BJ (cell line): ENCODE measurements around the gene ROR2. TPM values are rescaled to one million over a fixed set of nuclear protein-coding genes. Genes with fewer than 3 reads are reported as not detected.

Source experiments
- CTCF ChIA-PET: fragments of 350-600 bp; formaldehyde crosslinking; extraction: SDS; loops from one replicate; lab custom pipeline; 2021; ENCODE audit warnings: antibody characterized with exemption, inconsistent platforms; lab: Yijun Ruan, JAX
- POLR2A ChIA-PET: fragments of 300-600 bp; sonication (Branson Sonifier 250); formaldehyde crosslinking; extraction: SDS; loops from one replicate; lab custom pipeline; 2021; ENCODE audit warnings: antibody characterized with exemption; lab: Charles Lee
- DNase-seq: peaks from one replicate; pipeline ENCODE4 v3.0.0-alpha.2; 2011; ENCODE audit warnings: low read depth
- H3K27me3 ChIP-seq: 2 replicates; pipeline ENCODE4 v1.6.0; 2011; ENCODE audit warnings: low read length; ENCODE audit not compliant: control insufficient read depth, insufficient read depth
- H3K36me3 ChIP-seq: 2 replicates; pipeline ENCODE4 v1.5.1; 2011; ENCODE audit warnings: low read length; ENCODE audit not compliant: control insufficient read depth, insufficient read depth
- H3K4me3 ChIP-seq: 2 replicates; pipeline ENCODE4 v1.5.1; 2011; ENCODE audit warnings: low read depth, mild to moderate bottlenecking, control low read depth, low read length
- polyA plus RNA-seq: library from polyadenylated mRNA; depleted of rRNA; stranded (reverse); fragments of >200 nt; gene quantifications from 2 replicates; pipeline ENCODE4 v1.2.3, GENCODE V29; 2011
- TF ChIP-seq, protein P1 (sequence below): IDR thresholded peaks from 2 replicates; pipeline ENCODE4 v1.5.1; 2011; ENCODE audit warnings: low read depth, mild to moderate bottlenecking, control low read depth, inconsistent platforms, low read length, moderate library complexity; ENCODE audit not compliant: insufficient read depth

ROR2 gene
- polyA plus RNA-seq, 1 experiment: 1.1 TPM

DNA sequence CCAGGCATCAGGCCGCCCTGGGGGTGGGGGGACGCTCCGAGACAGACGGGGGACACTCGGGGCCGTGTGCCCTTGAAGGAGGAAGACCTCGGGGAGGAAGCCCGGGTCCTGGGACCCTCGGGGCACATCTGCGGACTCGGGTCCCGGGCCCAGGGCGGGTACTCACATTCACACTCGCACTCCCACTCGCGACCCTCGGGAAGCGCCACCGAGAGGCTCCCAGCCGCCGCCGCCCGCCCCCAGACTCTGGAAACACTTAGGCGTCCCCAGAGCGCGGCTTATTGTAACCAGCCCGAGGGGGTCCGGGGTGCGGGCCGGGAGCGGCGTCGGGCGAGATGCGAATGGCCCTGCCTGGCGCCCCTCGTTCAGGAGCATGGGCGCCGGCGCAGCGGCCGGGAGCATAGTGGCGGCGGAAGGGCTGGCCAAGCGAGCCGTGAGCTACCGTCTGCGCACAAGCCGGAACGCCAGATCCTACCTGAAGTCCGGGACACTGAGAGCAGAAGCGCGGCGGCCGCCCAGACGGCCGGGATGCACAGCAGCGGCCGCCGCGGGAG is 559 bp downstream of the ROR2 start:
- TF ChIP-seq, protein P1, sequence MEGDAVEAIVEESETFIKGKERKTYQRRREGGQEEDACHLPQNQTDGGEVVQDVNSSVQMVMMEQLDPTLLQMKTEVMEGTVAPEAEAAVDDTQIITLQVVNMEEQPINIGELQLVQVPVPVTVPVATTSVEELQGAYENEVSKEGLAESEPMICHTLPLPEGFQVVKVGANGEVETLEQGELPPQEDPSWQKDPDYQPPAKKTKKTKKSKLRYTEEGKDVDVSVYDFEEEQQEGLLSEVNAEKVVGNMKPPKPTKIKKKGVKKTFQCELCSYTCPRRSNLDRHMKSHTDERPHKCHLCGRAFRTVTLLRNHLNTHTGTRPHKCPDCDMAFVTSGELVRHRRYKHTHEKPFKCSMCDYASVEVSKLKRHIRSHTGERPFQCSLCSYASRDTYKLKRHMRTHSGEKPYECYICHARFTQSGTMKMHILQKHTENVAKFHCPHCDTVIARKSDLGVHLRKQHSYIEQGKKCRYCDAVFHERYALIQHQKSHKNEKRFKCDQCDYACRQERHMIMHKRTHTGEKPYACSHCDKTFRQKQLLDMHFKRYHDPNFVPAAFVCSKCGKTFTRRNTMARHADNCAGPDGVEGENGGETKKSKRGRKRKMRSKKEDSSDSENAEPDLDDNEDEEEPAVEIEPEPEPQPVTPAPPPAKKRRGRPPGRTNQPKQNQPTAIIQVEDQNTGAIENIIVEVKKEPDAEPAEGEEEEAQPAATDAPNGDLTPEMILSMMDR: no peak
- peaks cover 17% of the 10 kb centered on the region for H3K27me3 ChIP-seq
- no peaks in the 10 kb centered on the region for H3K36me3 ChIP-seq
- ChIA-PET CTCF (interaction anchor here (0.8 to 7.5 kb wide), 15 partner anchors 12 to 449 kb away, joined by 3 to 51 read pairs (median 4); no protein-coding TSS in a partner anchor), POLR2A (no interaction called here)
- DNase-seq: no peak
- H3K4me3 ChIP-seq: peak overlapping the region; percentile 49

DNA sequence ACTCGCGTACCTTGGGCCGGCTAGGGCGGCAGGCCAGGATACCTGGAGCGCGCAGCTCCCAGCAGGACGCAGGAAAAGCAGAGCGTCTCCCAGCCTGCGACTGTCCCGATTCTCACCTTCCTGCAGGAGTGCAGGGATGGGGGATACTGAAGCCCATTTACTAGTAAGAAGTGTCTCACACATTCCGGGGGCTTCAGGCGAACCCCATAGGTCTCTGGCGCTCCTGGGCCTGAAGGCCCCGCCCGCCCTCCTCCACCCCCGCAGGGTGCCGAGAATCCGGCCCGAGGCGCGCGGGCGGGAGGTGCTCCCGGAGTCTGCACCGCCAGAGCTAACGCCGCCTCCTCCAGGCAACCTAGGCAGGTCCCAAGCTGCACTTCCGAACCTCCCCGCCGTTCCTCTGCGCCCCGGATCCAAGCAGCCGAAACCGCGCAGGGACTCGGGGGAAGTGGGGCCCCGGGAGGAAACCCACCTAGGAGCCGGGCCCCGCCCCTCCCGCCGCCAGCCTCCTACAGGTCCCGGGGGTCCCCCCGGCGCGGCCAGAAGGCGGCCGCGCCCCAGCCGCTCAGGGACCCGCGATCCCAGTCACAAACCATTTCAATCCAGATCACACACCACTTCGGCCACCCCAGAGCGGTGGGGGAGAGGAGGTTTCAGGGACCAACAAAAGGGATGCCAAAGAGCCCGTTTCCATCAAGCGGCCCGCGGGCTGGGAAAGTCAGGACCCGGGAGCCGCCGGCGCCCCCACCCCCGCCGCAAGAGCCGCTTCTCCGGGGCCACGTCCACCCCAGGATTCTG is 1.2 kb downstream of the ROR2 start:
- Histone ChIP-seq H3K4me3 (peak overlapping the region; percentile 49), H3K36me3 (no peaks in the 10 kb centered on the region), H3K27me3 (peaks cover 17% of the 10 kb centered on the region)
- TF ChIP-seq, protein P1: peak; percentile 34
- POLR2A ChIA-PET: no interaction called here
- CTCF ChIA-PET: interaction anchor here (0.6 to 7.5 kb wide), 11 partner anchors 14 to 191 kb away, joined by 3 to 51 read pairs (median 4); no protein-coding TSS in a partner anchor
- DNase-seq: no peak

DNA sequence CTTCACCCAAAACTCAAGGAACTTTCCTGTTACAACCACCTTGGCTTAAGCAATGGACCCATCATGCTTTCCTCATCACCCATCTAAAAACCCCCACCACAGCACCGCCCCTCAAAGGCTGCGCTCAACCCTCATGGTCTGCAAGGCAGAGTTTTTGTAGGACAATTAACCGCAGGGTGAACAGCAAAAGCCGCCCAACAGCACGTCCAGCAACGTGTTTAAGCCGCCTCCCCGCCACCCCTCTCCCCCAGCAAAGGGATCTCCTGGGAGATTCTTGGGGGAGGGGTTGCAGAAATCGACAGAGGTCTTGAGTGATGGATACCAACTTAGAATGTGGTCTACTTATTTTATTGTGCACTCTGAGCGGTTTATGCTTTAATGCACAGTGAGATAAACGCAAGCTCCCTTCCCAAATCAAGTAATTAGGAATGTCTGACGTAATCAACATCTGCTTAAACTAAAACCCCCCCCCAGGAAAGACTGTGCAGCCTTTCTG is 1.9 kb downstream of the ROR2 start:
- ChIA-PET CTCF (interaction anchor here (0.6 to 1.5 kb wide), 4 partner anchors 124 to 190 kb away, joined by 3 to 6 read pairs (median 3); no protein-coding TSS in a partner anchor), POLR2A (no interaction called here)
- no peak for DNase-seq
- Histone ChIP-seq H3K4me3 (peak overlapping the region; percentile 49), H3K27me3 (peaks cover 17% of the 10 kb centered on the region), H3K36me3 (no peaks in the 10 kb centered on the region)
- TF ChIP-seq, protein P1: no peak

DNA sequence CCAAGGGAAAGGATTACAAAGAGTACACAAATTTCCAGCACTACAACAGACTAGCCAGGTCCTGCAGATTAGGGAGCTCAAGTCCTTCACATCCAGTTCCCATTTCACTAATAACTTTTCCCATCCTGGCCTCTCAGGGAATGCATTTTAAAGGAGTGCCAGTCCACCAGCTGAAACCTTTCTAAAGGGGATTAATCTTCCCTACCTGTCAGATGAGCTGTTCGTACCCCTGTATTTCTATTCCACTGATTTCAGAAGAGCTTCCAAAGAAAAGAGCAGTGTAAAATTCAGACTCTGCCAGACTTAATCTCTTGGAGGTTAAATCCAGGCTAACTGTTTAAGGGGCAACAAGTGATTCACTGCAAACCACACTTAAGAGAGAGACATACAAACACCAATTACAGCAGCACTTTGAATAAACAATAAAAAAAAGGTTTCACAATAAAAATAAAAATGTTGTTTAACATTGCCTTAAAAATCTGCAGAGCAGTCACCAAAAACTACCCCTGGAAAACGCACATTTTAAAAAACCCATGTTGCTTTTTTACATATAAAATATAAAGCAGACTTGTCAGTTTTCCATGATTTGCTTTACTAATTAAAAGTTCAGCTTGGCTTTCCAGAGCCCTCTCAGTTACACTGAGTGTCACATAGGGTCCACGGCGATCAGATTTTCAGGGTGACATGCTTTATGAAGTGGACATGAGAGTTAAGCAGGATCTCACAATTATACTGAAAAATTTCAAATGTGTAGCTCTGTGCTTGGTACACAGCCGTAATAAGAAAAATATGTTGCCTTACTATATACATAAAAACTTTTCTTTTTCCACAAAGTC is 3.2 kb downstream of the ROR2 start:
- no peak overlapping the region for H3K4me3 ChIP-seq
- no peaks in the 10 kb centered on the region for H3K36me3 ChIP-seq
- CTCF ChIA-PET: interaction anchor here (1.4 to 3.4 kb wide), 3 partner anchors 7 to 176 kb away, joined by 3 to 23 read pairs (median 11); no protein-coding TSS in a partner anchor
- TF ChIP-seq, protein P1: no peak
- no peak for DNase-seq
- peaks cover 17% of the 10 kb centered on the region for H3K27me3 ChIP-seq
- POLR2A ChIA-PET: interaction anchor here (0.6 kb wide), 1 partner anchor 45 kb away, joined by 3 read pairs; no protein-coding TSS in a partner anchor
